Heart right ventricle (tissue), 16 donors: ENCODE measurements around the gene GPC5. TPM values are rescaled to one million over a fixed set of nuclear protein-coding genes. Genes with fewer than 3 reads are reported as not detected.

Source experiments
- ATAC-seq, 8 donors: fragments of 200-7000 bp; cut with Tn5 transposase; one replicate each; pipeline ENCODE4 v1.9.1; 2020; ENCODE audit warnings: mild to moderate bottlenecking in 8 of 8, moderate library complexity in 8 of 8, moderate number of reproducible peaks in 1 of 8
- DNase-seq, 2 donors: peaks; one replicate each; pipeline ENCODE4 v3.0.0-alpha.2; 2020
- H3K27ac ChIP-seq, 10 donors: fragments of 200-600 bp; sonication (generic) in 2 of 10; one replicate each; pipeline versions ENCODE4 v1.5.0 to v1.8.0; 2020 to 2022; ENCODE audit warnings: mild to moderate bottlenecking in 3 of 10
- H3K27me3 ChIP-seq, 7 donors: fragments of 200-600 bp; one replicate each; pipeline ENCODE4 v1.8.0; 2021 to 2022; ENCODE audit warnings: mild to moderate bottlenecking in 2 of 7
- H3K36me3 ChIP-seq, 9 donors: fragments of 200-600 bp; sonication (generic) in 1 of 9; one replicate each; pipeline versions ENCODE4 v1.5.0 to v1.8.0; 2020 to 2022; ENCODE audit warnings: mild to moderate bottlenecking in 2 of 9
- H3K4me1 ChIP-seq, 9 donors: fragments of 200-600 bp; sonication (generic) in 1 of 9; one replicate each; pipeline versions ENCODE4 v1.5.0 to v1.8.0; 2020 to 2022; ENCODE audit warnings: mild to moderate bottlenecking in 4 of 9
- H3K4me3 ChIP-seq, 10 donors: fragments of 200-600 bp; sonication (generic) in 2 of 10; one replicate each; pipeline versions ENCODE4 v1.5.0 to v1.8.0; 2020 to 2022; ENCODE audit warnings: mild to moderate bottlenecking in 7 of 10, moderate library complexity in 2 of 10
- H3K9me3 ChIP-seq, 11 donors: fragments of 200-600 bp in 10 of 11; sonication (generic) in 2 of 11; one replicate each; pipeline versions ENCODE4 v1.5.0 to v1.8.0; 2013 to 2022; ENCODE audit warnings: mild to moderate bottlenecking in 2 of 11, control low read depth in 1 of 11, moderate library complexity in 1 of 11
- CTCF ChIP-seq, 9 donors: fragments of 200-600 bp; sonication (generic) in 2 of 9; IDR thresholded peaks; one replicate each; pipeline versions ENCODE4 v1.5.0 to v1.8.0; 2021 to 2022; ENCODE audit warnings: antibody characterized with exemption in 9 of 9, mild to moderate bottlenecking in 5 of 9, moderate library complexity in 1 of 9
- WGBS, 2 donors: extraction: QIAGEN DNeasy Blood & Tissue Kit; methylation state at CpG; one replicate each; pipeline ENCODE4 v1.1.7; 2013; ENCODE audit warnings: inconsistent platforms in 1 of 2; 5-methylcytosine and 5-hydroxymethylcytosine counted together
- intact Hi-C, 10 donors: fragments of 100-400 bp; cut with DNase I; formaldehyde crosslinking; loops; one replicate each; pipeline versions ENCODE4 v1.11.1 to v1.14.2; 2022
- polyA plus RNA-seq, 2 donors: library from polyadenylated mRNA; stranded (reverse); fragments of 200-250 nt; gene quantifications; one replicate each; pipeline ENCODE4 v1.2.3, GENCODE V29; 2013
- total RNA-seq, 10 donors: library from RNA; stranded (reverse); fragmentation: NEBNext Ultra II Directional in 3 of 10; extraction: Animal tissue kit (Norgen Biotek cat#: 25700) in 3 of 10; gene quantifications; one replicate each; pipeline versions ENCODE4 v1.2.1 to v1.2.4, GENCODE V29; 2021 to 2023
- donor health status: Arrhythmogenic right ventricular cardiomyopathy.
- donor health status: ischemic (EF 13 %, LVEDD 7.1; RV severe dilation, severe dysfunction).
- donor health status: healthy with polysubstance abuse.
- donor health status: DM: no; HTN: yes; CAD: no.
- donor health status: DM: no; HTN: no; CAD: no.
- donor health status: ischemic (EF 25% LVEDD 6.9; RV normal size, moderate dysfunction).
- donor health status: ischemic (EF 25% LVEDD 5.7; RV mildly dilated, moderate dysfunction).
- donor health status: healthy.
- donor health status: DM: yes; HTN: yes; CAD: no.
- donor health status: Ischemic cardiomyopathy.
- donor health status: ischemic (EF 35%, LVEDD 5.7; RV mildly dilated, moderate dysfunction).
- donor health status: nonischemic (EF 11% LVEDD 7.7; RV severe dilation, severe dysfunction).
- donor health status: DM: yes; HTN: yes; CAD: no.
- donor health status: PGD.
- donor health status: ischemic (EF 29% LVEDD 5.4; RV normal size, mild dysfunction).
- donor health status: nonischemic (EF 23%, LVEDD 6.1; RV moderate dilation, normal function).

Gene GPC5
- total and polyA plus RNA-seq, 12 donors: 0.01 to 3.5 (median 0.70) TPM; not detected in 1

GRCh38 chr13:92626274-92626673 lies 1227.9 kb downstream of the GPC5 start:
- WGBS, 2 donors: 68 to 71% methylated on average over 4 of the region's 4 CpGs
- intact Hi-C loops: no loop called here
- TF ChIP-seq CTCF (IDR thresholded peaks at IDR 0.05): no peak

GRCh38 chr13:92640936-92641335 lies 1242.5 kb downstream of the GPC5 start:
- Histone ChIP-seq H3K4me1 (no peaks in the 10 kb centered on the region), H3K9me3 (peaks cover 0 to 12% (median 0%) of the 10 kb centered on the region in 11 donors), H3K27ac (no peak overlapping the region), H3K27me3 (no peaks in the 10 kb centered on the region), H3K4me3 (no peak overlapping the region), H3K36me3 (no peaks in the 10 kb centered on the region)
- WGBS, 2 donors: 73 to 78% methylated on average over 5 of the region's 5 CpGs
- ATAC-seq: no peak
- no peak for TF ChIP-seq CTCF (IDR thresholded peaks at IDR 0.05)
- intact Hi-C loops: no loop called here
- DNase-seq: no peak

More at GRCh38 chr13:92626274-92626673, 1227.9 kb downstream of the GPC5 start:
- H3K9me3 ChIP-seq: peaks cover 0 to 12% (median 0%) of the 10 kb centered on the region in 11 donors
- H3K27ac ChIP-seq: no peak overlapping the region
- no peaks in the 10 kb centered on the region for H3K36me3 ChIP-seq
- H3K4me3 ChIP-seq: no peak overlapping the region
- no peaks in the 10 kb centered on the region for H3K27me3 ChIP-seq
- ATAC-seq: no peak
- no peaks in the 10 kb centered on the region for H3K4me1 ChIP-seq
- no peak for DNase-seq

GRCh38 chr13:92649140-92649813 lies 1250.9 kb downstream of the GPC5 start:
- TF ChIP-seq CTCF (IDR thresholded peaks at IDR 0.05): no peak
- ATAC-seq: no peak
- intact Hi-C loops: no loop called here
- Histone ChIP-seq H3K27me3 (no peaks in the 10 kb centered on the region), H3K36me3 (no peaks in the 10 kb centered on the region), H3K4me1 (no peaks in the 10 kb centered on the region), H3K9me3 (no peaks in the 10 kb centered on the region), H3K4me3 (no peak overlapping the region), H3K27ac (no peak overlapping the region)
- DNase-seq: no peak

GRCh38 chr13:92656103-92656502 lies 1257.7 kb downstream of the GPC5 start:
- H3K9me3 ChIP-seq: no peaks in the 10 kb centered on the region
- intact Hi-C loops: no loop called here
- H3K4me3 ChIP-seq: no peak overlapping the region
- H3K27ac ChIP-seq: no peak overlapping the region
- no peaks in the 10 kb centered on the region for H3K4me1 ChIP-seq
- H3K27me3 ChIP-seq: no peaks in the 10 kb centered on the region
- no peaks in the 10 kb centered on the region for H3K36me3 ChIP-seq
- TF ChIP-seq CTCF (IDR thresholded peaks at IDR 0.05): no peak
- ATAC-seq (no peak), DNase-seq (no peak)
- 97 to 100% methylated on average over 1 of the region's 1 CpG for WGBS, 2 donors
